ENCODE results near the gene NAT14. TPM values are rescaled to one million over a fixed set of nuclear protein-coding genes. Genes with fewer than 3 reads are reported as not detected.

Gene NAT14
- total RNA-seq, 1 donor from 2014 or later, result 33.1 TPM

GRCh38 chr19:55479451-55480230 lies 5.3 kb upstream of the NAT14 start:
- Mint-ChIP-seq H3K27me3 (ENCODE audit: low read depth) (no peaks in the 10 kb centered on the region), H3K27ac (ENCODE audit: unreplicated experiment) (peak overlapping the region; percentile 3), H3K36me3 (ENCODE audit: low read depth) (no peaks in the 10 kb centered on the region), H3K4me1 (ENCODE audit: low read depth) (peaks cover 38% of the 10 kb centered on the region), H3K4me3 (ENCODE audit: unreplicated experiment) (peak overlapping the region; percentile 26), H3K9me3 (ENCODE audit: low read depth) (no peaks in the 10 kb centered on the region)
- no peak for TF ChIP-seq CTCF (IDR thresholded peaks at IDR 0.05)
- no peak for DNase-seq (ENCODE audit: low spot score)

DNA sequence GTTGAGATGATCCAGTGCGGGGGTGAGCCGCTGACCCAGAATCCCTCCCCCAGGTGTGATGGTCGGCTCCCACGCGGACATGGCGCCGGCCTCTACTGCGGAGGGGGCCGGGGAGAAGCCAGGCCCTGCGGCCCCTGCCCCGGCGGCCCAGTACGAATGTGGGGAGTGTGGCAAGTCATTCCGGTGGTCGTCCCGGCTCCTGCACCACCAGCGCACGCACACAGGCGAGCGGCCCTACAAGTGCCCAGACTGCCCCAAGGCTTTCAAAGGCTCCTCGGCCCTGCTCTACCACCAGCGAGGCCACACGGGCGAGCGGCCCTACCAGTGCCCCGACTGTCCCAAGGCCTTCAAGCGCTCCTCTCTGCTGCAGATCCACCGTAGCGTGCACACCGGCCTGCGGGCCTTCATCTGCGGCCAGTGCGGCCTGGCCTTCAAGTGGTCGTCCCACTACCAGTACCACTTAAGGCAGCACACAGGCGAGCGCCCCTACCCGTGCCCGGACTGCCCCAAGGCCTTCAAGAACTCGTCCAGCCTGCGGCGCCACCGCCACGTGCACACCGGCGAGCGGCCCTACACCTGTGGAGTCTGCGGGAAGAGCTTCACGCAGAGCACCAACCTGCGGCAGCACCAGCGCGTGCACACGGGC lies 3.7 kb upstream of the NAT14 start:
- Mint-ChIP-seq H3K27ac (ENCODE audit: unreplicated experiment) (no peak overlapping the region), H3K4me1 (ENCODE audit: low read depth) (peaks cover 36% of the 10 kb centered on the region), H3K9me3 (ENCODE audit: low read depth) (no peaks in the 10 kb centered on the region), H3K36me3 (ENCODE audit: low read depth) (no peaks in the 10 kb centered on the region), H3K4me3 (ENCODE audit: unreplicated experiment) (no peak overlapping the region), H3K27me3 (ENCODE audit: low read depth) (no peaks in the 10 kb centered on the region)
- TF ChIP-seq CTCF (IDR thresholded peaks at IDR 0.05), result no peak
- peak; percentile 81 for DNase-seq (ENCODE audit: low spot score)

- no peak overlapping the region for H3K4me3 Mint-ChIP-seq (ENCODE audit: unreplicated experiment)
- no peak for TF ChIP-seq CTCF (IDR thresholded peaks at IDR 0.05)
- no peak for DNase-seq (ENCODE audit: low spot score)
- H3K36me3 Mint-ChIP-seq (ENCODE audit: low read depth), result no peaks in the 10 kb centered on the region
- no peaks in the 10 kb centered on the region for H3K9me3 Mint-ChIP-seq (ENCODE audit: low read depth)
- peaks cover 37% of the 10 kb centered on the region for H3K4me1 Mint-ChIP-seq (ENCODE audit: low read depth)
- H3K27me3 Mint-ChIP-seq (ENCODE audit: low read depth), result no peaks in the 10 kb centered on the region
- no peak overlapping the region for H3K27ac Mint-ChIP-seq (ENCODE audit: unreplicated experiment)
These were observed 3.2 kb upstream of the NAT14 start for GRCh38 chr19:55481794-55482155.

- H3K9me3 Mint-ChIP-seq (ENCODE audit: low read depth), result no peaks in the 10 kb centered on the region
- H3K4me1 Mint-ChIP-seq (ENCODE audit: low read depth), result peaks cover 39% of the 10 kb centered on the region
- H3K27me3 Mint-ChIP-seq (ENCODE audit: low read depth), result no peaks in the 10 kb centered on the region
- TF ChIP-seq CTCF (IDR thresholded peaks at IDR 0.05), result no peak
- no peak overlapping the region for H3K27ac Mint-ChIP-seq (ENCODE audit: unreplicated experiment)
- no peaks in the 10 kb centered on the region for H3K36me3 Mint-ChIP-seq (ENCODE audit: low read depth)
- DNase-seq (ENCODE audit: low spot score), result no peak
- H3K4me3 Mint-ChIP-seq (ENCODE audit: unreplicated experiment), result no peak overlapping the region
These were observed 2.6 kb upstream of the NAT14 start for GRCh38 chr19:55482156-55482961.
